GM18907 (cell line): ENCODE results near the gene SAA2.
"Not testable (repeated sequence)": the region's sequence is repeated elsewhere in the genome, so short reads cannot be mapped to it uniquely, and the experiment has no call there.

Experiments
- ATAC-seq: cut with Tn5 transposase; IDR thresholded peaks from one replicate; pipeline ENCODE4 v1.9.1; 2021; ENCODE audit warnings: mild to moderate bottlenecking, moderate library complexity; ENCODE audit not compliant: unreplicated experiment

SAA2 gene

GRCh38 chr11:18203723-18204122 lies 44.7 kb downstream of the SAA2 start:
- no peak for ATAC-seq

- ATAC-seq: not testable (repeated sequence)
Observed at GRCh38 chr11:18197738-18198137, 50.7 kb downstream of the SAA2 start.

GRCh38 chr11:18196532-18196931 lies 51.9 kb downstream of the SAA2 start:
- no peak for ATAC-seq
